GM12874 (cell line): ENCODE measurements around the gene ATP2B2.

ENCODE experiments used
- TF ChIP-seq, protein P1 (sequence below): IDR thresholded peaks from 2 replicates; pipeline ENCODE4 v1.5.1; 2011; ENCODE audit warnings: low read depth, mild to moderate bottlenecking, control low read depth, low read length, moderate library complexity; ENCODE audit not compliant: insufficient read depth

The ATP2B2 gene

DNA sequence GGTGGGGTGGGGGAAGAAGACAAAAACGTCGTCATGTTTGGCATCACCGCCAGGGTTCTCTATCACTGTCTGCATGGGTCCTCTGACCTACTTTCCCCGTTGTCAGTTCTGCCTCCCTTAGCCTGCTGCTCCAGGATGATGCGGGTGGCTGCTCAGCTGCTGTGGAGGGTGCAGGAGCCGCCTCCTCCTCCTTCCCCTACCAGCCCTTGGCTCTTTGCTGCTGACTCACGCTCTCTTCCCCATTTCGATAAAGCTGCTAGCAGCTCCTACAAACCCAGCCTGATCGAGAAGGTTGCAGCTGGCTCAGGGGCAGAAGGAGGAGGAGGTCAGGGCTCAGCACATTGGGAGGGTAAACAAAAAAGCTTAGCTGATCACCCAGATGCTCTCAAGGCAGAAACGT, 135.0 kb downstream of the ATP2B2 start:
- TF ChIP-seq, protein P1, sequence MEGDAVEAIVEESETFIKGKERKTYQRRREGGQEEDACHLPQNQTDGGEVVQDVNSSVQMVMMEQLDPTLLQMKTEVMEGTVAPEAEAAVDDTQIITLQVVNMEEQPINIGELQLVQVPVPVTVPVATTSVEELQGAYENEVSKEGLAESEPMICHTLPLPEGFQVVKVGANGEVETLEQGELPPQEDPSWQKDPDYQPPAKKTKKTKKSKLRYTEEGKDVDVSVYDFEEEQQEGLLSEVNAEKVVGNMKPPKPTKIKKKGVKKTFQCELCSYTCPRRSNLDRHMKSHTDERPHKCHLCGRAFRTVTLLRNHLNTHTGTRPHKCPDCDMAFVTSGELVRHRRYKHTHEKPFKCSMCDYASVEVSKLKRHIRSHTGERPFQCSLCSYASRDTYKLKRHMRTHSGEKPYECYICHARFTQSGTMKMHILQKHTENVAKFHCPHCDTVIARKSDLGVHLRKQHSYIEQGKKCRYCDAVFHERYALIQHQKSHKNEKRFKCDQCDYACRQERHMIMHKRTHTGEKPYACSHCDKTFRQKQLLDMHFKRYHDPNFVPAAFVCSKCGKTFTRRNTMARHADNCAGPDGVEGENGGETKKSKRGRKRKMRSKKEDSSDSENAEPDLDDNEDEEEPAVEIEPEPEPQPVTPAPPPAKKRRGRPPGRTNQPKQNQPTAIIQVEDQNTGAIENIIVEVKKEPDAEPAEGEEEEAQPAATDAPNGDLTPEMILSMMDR, result no peak

DNA sequence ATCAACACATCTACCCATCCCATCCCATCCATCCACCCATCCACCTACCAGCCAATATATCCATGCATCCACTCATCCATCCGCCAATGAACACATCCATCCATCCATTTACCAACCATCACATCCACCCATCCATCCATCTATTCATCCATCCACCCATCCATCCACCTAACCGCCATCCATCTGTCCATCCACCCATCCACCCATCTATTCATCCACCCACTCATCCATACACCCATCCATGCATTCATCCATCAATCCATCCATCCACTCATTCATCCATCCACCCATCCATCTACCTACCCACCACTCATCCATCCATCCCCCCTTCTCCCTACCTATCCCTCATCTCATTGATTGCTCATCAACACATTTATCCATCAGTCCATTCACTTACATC, 136.9 kb downstream of the ATP2B2 start:
- TF ChIP-seq, protein P1, result no peak

DNA sequence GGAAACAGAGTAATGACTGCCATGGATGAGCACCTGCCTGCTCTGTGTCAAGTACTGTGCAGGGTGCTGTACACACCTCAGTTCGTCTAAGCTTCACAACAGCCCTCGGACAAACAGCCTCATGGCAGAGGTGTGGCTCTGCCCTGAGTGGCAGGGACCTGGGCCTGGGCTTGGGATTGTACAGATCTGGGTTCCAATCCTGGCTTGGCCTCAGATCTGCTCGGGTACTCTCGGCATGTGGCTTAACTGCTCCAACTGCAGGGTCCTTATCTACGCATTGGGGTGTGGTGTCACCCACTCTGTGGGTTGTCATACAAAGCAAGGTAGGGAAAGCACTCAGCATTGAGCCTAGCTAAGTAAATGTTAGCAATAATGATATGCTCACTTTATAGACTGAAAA, 137.9 kb downstream of the ATP2B2 start:
- TF ChIP-seq, protein P1, result no peak

DNA sequence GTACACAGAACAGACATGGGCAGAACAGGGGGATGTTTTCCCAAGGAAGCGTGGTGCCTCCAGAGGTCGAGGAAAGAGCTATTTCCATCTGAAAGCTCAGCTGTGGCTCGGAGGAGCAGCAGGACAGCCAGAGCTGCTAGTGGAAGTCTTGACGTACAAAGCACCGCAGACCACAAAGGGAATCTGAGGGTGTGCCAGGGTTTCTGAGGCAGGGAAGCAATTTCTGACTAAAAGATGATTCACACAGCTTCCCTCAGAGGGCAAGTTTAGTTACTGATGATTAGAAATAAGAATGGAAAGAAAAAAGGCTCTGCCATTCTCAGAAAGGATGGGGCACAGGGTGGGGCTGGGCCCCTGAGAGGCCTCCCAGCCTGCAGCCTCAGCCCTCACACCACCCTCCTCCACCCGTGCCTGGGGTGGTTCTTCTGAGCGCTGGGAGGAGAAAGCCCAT, 138.7 kb downstream of the ATP2B2 start:
- TF ChIP-seq, protein P1, result no peak

DNA sequence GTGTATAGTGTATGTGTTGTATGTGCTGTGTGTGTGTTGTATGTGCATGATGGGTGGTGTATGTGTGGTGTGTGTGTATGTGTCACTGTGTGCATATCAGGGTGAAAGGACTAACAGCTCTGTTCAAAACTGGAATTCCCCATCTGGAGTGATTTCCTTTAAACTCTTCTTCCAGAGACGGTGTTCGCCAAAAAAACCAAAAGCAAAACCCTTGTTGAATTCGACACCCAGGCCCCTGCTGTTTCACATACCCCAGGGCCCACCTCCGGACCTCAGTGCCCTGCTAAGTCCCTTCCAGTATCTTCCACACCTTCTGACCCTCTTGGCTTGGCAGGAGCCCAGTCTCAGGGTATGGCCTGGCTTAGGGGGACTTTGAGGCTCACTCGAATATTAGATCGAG, 139.6 kb downstream of the ATP2B2 start:
- TF ChIP-seq, protein P1, result no peak

DNA sequence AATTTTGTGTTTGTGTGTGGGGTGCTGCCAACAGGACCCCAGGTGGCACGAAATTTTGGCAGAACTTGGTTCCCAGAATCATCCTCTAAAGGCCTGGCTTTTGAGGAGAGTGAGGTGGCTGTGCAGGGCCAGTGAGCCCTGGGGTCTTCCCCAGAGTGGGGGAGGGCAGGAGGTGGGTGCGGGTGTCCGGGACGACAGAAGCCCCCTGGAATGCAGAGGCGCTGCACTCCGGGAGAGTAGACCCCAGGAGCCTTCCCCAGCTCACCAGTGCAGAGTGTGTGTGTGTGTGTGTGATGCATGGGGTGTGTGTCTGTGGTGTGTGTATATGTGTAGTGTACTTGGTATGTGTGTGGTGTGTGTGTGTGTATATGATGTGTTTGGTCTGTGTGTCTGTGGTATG, 140.1 kb downstream of the ATP2B2 start:
- TF ChIP-seq, protein P1, result no peak

DNA sequence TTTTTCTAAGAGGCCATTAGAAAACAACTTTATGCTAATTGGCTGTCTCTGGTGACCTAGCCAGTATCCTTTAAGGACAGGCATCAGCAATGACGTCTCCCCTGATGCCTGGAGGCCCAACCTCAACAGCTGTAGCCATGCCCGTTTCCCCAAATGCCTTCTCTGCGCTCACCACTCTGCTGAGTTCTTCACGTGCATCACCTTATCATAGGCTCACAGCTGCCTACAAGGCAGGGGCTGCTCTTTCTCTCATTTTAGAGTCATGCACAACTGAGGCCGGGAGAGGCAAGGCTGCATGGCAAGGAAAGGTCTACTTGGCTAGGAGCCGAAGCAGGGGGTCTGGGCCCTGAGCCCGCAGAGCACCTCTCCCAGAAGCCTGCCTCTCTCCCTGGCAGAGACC, 140.6 kb downstream of the ATP2B2 start:
- TF ChIP-seq, protein P1, result no peak

DNA sequence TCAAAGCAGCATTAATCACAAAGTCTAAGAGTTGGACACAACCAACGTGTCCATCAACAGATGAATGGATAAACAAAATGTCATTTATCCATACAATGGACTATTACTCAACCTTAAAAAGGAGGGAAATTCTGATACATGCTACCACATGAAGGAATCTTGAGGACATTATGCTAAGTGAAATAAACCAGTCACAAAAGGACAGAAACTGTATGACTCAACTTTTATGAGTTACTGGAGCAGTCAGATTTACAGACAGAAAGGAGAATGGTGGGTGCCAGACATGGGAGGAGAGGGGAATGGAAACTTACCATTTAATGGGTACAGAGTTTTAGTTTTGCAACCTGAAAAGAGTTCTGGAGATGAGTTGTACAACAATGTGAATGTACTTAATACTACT, 141.5 kb downstream of the ATP2B2 start:
- TF ChIP-seq, protein P1, result no peak
